KMS-11 (cell line): ENCODE data around the gene TANC1.

Experiments
- H2AFZ ChIP-seq: fragments of 200-600 bp; sonication (generic); 2 replicates; pipeline ENCODE4 v1.6.1; 2016; ENCODE audit warnings: antibody characterized with exemption, mixed run types, low read depth
- H3K27ac ChIP-seq: fragments of 200-600 bp; sonication (generic); 2 replicates; pipeline ENCODE4 v1.6.1; 2016; ENCODE audit warnings: mild to moderate bottlenecking, mixed run types
- H3K27me3 ChIP-seq: fragments of 200-600 bp; sonication (generic); 2 replicates; pipeline ENCODE4 v1.6.1; 2017; ENCODE audit warnings: mild to moderate bottlenecking, low read depth, mixed run types, moderate library complexity; ENCODE audit not compliant: insufficient read depth
- H3K36me3 ChIP-seq: fragments of 200-600 bp; sonication (generic); 2 replicates; pipeline ENCODE4 v1.6.1; 2017; ENCODE audit warnings: mild to moderate bottlenecking, mixed run types; ENCODE audit not compliant: insufficient read depth
- H3K4me1 ChIP-seq: fragments of 200-600 bp; sonication (generic); 2 replicates; pipeline ENCODE4 v1.6.1; 2016; ENCODE audit warnings: mild to moderate bottlenecking, low read depth, mixed run types; ENCODE audit not compliant: poor library complexity, severe bottlenecking
- H3K4me2 ChIP-seq: fragments of 200-600 bp; sonication (generic); 2 replicates; pipeline ENCODE4 v1.7.0; 2016; ENCODE audit warnings: mild to moderate bottlenecking, mixed run types
- H3K4me3 ChIP-seq: fragments of 200-600 bp; sonication (generic); IDR thresholded peaks from 2 replicates; pipeline ENCODE4 v1.6.1; 2017; ENCODE audit warnings: low read depth, low read length, mixed read lengths; ENCODE audit not compliant: insufficient read depth
- H3K79me2 ChIP-seq: fragments of 200-600 bp; sonication (generic); 2 replicates; pipeline ENCODE4 v1.6.1; 2016; ENCODE audit warnings: low read depth, mixed run types; ENCODE audit not compliant: insufficient read depth
- H3K9ac ChIP-seq: fragments of 200-600 bp; sonication (generic); 2 replicates; pipeline ENCODE4 v1.6.1; 2016; ENCODE audit warnings: mild to moderate bottlenecking, mixed run types
- H4K20me1 ChIP-seq: fragments of 200-600 bp; sonication (generic); 2 replicates; pipeline ENCODE4 v1.6.1; 2016; ENCODE audit warnings: mild to moderate bottlenecking, mixed run types; ENCODE audit not compliant: insufficient read depth
- CTCF ChIP-seq: fragments of 200-600 bp; sonication (generic); conservative IDR thresholded peaks from 2 replicates; pipeline ENCODE4 v1.6.1; 2017; ENCODE audit warnings: low read depth, mild to moderate bottlenecking, antibody characterized with exemption, low read length, moderate library complexity, mixed read lengths

TANC1 gene

DNA sequence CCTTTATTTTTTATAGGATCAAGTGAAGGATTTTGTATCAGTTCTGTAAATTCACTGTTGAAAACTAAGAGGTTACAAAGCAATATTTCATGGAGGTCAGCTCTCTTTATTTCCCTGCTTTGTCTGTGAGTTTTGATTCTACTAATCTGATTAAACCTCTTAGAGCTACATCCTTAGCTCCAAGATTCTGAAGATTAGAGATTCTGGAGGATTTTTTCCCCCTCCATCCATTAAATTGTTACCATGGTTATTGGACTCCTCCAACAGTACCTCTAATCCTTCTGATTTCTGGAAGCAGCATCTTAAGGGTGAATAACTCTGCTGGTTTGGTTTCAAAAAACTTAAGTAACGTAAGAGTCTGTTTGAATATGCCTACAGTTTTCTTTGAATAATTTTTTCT lies 110.0 kb downstream of the TANC1 start:
- Histone ChIP-seq H3K36me3 (no peaks in the 10 kb centered on the region), H3K79me2 (no peaks in the 10 kb centered on the region), H3K4me3 (no peak overlapping the region), H3K4me1 (peaks cover 6% of the 10 kb centered on the region), H2AFZ (no peak overlapping the region), H3K27me3 (no peaks in the 10 kb centered on the region), H3K9ac (no peak overlapping the region), H4K20me1 (no peaks in the 10 kb centered on the region), H3K4me2 (no peak overlapping the region), H3K27ac (no peak overlapping the region)
- TF ChIP-seq CTCF, result no peak

GRCh38 chr2:159080641-159081040 lies 112.2 kb downstream of the TANC1 start:
- Histone ChIP-seq H3K4me1 (peaks cover 2% of the 10 kb centered on the region), H3K4me2 (no peak overlapping the region), H2AFZ (no peak overlapping the region), H4K20me1 (no peaks in the 10 kb centered on the region), H3K79me2 (no peaks in the 10 kb centered on the region), H3K4me3 (no peak overlapping the region), H3K27me3 (no peaks in the 10 kb centered on the region), H3K36me3 (no peaks in the 10 kb centered on the region), H3K27ac (no peak overlapping the region), H3K9ac (no peak overlapping the region)
- TF ChIP-seq CTCF, result no peak

DNA sequence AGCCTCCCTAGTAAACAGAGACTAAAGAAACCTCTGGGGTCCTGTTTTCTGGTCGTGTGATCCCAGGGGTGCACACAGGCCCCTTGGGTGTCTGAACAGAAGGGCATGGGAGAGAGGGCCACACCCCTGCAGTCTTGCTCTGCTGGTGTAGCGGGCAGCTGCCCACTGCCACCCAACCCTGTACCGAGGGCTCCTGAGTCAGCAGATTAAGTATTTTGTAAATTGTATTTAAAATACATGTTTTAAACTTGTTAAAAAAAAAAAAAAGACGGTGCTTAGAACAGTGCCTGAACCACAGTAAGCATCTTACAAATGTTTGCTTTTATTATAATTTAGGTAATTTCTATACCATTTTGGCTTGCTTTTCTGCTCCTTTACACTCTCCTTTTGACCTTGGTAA lies 113.7 kb downstream of the TANC1 start:
- Histone ChIP-seq H3K79me2 (no peaks in the 10 kb centered on the region), H3K4me1 (no peaks in the 10 kb centered on the region), H3K27me3 (no peaks in the 10 kb centered on the region), H4K20me1 (no peaks in the 10 kb centered on the region), H2AFZ (no peak overlapping the region), H3K36me3 (no peaks in the 10 kb centered on the region), H3K9ac (no peak overlapping the region), H3K4me2 (no peak overlapping the region), H3K27ac (no peak overlapping the region), H3K4me3 (no peak overlapping the region)
- TF ChIP-seq CTCF, result no peak

DNA sequence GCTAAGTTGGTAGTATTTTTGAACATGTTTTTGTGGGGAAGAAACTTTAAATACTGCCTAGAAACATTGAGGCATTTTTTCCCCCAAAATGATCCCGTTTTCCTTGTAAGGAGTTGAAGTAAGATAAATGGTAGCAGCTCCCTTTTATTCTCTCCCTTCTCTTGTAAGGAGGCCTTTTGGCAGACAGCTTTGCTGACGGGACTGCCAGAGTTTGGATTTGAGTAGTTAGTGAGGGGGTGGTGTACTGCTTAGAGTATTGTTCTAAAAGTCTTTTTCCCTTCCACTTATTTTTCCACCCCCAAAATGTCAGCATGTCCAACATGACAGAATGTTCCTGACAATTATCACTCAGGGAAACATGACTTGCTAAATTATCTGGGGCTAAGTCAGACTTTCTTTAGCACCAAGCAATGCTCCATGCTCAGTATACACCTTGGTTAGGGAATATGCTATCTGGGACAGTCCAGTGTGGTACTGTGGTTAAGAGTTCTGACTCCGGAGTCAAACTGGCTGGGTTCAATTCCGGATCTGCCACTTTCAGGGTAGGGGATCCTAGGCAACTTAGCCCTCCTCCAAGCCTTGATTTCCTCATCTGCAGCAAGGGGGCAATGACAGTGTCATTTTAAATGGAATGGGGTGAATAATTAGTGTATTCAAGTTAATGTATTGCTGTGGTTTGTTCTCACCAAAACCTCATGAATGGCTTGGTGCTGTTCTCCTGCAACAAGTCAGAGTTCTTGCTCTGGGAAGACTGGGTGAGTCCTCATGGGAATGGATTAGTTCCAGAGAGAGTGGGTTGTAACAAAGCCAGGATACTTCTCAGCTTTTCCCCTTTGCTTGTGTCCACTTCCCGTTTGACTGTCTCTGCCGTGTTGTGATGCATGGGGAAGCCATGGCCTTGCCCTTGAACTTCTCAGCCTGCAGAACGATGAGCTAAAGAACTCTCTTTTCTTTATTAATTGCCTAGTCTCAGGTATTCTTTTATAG lies 116.2 kb downstream of the TANC1 start:
- Histone ChIP-seq H3K4me2 (no peak overlapping the region), H3K27ac (no peak overlapping the region), H3K4me1 (no peaks in the 10 kb centered on the region), H2AFZ (no peak overlapping the region), H4K20me1 (no peaks in the 10 kb centered on the region), H3K9ac (no peak overlapping the region), H3K36me3 (no peaks in the 10 kb centered on the region), H3K27me3 (no peaks in the 10 kb centered on the region), H3K4me3 (no peak overlapping the region), H3K79me2 (no peaks in the 10 kb centered on the region)
- no peak for TF ChIP-seq CTCF
